ENCODE data around the gene MEGF9. TPM values are rescaled to one million over a fixed set of nuclear protein-coding genes. Genes with fewer than 3 reads are reported as not detected.

The MEGF9 gene
- total RNA-seq, 1 experiment from 2014 or later = 11.9 TPM

- peak; percentile 19 for DNase-seq (ENCODE audit: extremely low read depth, low read depth)
These were observed 85.3 kb downstream of the MEGF9 start for GRCh38 chr9:120628925-120629497.

DNA sequence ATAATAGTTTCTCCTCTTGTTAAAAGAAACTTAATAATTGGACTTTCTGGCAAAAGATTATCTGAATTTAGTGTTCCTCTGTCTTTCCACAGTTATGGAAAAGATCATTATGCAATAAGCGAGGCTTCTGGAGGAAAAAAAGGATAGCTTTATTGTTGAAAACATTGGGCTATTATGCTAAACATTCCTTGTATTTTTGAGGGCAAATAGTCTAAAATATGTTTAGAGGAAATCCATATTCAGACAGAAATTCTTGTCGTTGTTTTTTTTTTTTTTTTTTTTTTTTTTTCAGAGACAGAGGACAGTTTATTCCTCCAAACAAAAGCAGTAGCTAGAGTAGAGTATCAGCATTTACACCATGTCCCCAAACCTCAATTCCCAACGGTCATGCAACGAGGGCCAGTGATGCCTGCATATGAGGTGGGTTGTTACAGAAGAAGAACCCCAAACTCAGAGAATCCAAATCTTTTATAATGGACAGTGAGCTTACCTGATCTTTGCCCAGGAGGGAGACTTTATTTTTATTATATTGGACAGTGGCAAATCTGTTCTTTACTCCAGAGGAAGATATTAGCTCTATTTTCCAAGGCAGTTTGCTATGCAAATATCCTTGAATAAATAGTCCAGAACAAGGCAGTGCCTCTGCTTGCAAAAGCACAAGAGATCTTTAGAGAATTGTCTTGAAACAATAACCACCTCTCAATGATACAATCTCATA lies 85.9 kb downstream of the MEGF9 start:
- DNase-seq (ENCODE audit: extremely low read depth, low read depth) = no peak

DNA sequence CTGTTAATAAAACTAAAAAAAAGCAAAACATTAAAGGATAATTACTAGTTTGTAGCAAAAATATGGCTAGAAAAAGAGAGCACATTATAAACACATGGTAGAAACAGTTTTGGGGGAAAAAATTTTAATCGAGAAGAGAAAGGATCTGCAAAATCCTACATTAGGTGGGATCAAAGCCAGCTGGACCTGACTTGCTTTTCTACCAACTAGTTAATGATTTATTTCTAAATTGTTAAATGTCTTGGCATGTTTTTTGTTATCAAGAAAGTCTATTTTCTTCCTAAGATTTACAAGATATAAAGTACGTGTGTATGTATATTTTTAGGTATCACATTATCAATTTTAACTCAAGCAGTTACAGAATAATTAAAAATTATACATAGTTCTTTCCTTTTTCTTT lies 87.2 kb downstream of the MEGF9 start:
- no peak for DNase-seq (ENCODE audit: extremely low read depth, low read depth)

GRCh38 chr9:120626512-120626911 lies 87.8 kb downstream of the MEGF9 start:
- DNase-seq (ENCODE audit: extremely low read depth, low read depth) = no peak

- no peak for DNase-seq (ENCODE audit: extremely low read depth, low read depth)
These were observed 89.0 kb downstream of the MEGF9 start for GRCh38 chr9:120625222-120625621.

- no peak for DNase-seq (ENCODE audit: extremely low read depth, low read depth)
These were observed 91.5 kb downstream of the MEGF9 start for GRCh38 chr9:120622790-120623189.

DNA sequence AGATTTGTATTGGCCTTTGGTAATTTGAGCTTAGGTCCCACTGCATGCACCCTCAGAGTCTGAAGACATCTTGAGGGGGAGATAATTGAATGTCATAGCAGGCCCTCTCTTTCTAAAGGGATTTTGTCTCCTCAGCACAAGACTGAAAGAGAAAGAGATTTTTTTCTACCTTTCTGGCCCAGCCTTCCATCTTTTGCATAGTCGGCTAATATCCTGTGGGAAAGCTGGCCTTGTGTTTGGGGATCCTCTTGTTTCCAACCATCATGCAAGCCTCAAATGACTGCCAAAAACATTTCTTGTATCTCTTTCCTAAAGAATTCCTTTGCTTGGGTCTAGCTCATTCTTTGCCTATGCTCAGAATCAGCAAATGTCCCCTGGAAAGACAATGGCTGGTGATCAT lies 92.3 kb downstream of the MEGF9 start:
- no peak for DNase-seq (ENCODE audit: extremely low read depth, low read depth)

GRCh38 chr9:120619751-120620655 lies 94.3 kb downstream of the MEGF9 start:
- peak; percentile 68 for DNase-seq (ENCODE audit: extremely low read depth, low read depth)

DNA sequence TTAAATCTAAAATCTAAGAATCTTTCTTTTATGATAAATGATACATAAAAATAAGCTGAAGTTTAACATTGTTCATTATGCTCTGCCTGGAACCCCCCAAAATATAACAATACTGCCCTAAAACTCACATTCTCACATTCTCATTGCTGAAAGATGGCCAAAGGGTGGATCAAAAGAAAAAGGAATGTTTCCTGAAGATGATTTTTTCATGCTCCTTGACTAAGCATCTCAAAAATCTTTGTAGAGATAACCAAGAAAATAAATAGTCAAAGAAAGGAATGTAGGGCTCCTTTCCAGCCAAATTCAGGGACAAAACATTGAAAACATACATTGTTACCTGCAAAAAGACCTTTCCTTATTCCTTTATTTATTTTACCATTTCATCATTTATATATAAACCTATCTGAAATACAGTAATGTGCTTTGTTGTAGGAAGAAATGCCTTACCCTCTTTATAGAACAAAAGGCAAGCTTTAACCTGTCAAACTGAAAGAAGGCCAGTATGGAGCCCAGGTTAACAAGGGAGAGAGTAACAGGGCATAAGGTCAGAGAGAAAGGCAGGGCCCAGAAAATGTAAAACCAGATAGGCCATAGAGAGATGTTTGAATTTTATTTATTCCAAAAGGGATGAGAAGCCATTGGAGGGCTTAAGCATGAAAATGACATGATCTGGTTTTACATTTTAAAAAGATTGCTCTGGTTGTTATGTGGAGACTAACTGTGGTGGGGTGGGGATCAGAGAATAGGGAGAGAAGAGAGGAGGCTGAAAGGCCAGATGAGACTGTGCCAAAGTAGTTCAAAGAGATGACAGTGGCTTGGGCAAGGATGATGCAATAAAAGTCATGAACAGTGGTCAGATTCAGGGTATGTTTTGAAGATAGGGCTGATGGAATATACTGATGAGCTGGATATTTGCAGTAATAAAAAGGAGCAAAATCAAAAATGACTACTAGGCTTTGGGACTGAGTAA lies 97.0 kb downstream of the MEGF9 start:
- DNase-seq (ENCODE audit: extremely low read depth, low read depth) = no peak

GRCh38 chr9:120612218-120612617 lies 102.1 kb downstream of the MEGF9 start:
- peak; percentile 11 for DNase-seq (ENCODE audit: extremely low read depth, low read depth)

DNA sequence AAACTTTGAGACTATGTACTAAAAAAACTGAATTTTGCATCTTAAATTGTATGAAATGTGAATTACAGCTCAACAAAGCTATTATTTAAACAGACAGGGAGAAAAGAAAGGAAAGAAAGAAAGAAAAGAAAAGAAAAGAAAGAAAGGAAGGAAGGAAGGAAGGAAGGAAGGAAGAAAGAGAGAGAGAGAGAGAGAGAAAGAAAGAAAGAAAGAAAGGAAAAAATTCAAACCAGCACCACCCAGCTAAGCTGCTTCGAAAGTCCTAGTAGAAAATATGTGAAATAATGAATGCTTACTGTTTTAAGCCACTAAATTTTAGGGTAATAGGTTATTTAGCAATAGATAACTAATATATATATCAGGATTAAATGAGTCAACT lies 102.6 kb downstream of the MEGF9 start:
- no peak for DNase-seq (ENCODE audit: extremely low read depth, low read depth)

- DNase-seq (ENCODE audit: extremely low read depth, low read depth) = no peak
These were observed 103.1 kb downstream of the MEGF9 start for GRCh38 chr9:120610975-120611689.

DNA sequence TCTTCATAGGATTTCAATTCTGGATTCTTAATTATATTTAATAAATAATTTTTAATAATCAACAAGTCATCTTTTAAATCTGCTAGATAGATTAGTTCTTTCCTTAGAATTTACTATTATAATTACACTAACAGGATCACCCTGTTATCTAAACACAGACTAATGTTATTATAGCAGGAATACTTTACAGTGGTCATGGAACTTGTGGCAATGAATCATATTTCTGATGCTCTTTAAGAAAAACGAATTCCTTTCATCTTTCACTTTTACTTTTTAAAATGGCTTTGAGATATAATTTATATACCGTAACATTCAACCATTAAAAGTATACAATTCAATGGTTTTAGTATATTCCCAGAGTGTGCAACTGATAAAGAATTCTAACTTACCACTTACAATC lies 104.6 kb downstream of the MEGF9 start:
- DNase-seq (ENCODE audit: extremely low read depth, low read depth) = no peak

DNA sequence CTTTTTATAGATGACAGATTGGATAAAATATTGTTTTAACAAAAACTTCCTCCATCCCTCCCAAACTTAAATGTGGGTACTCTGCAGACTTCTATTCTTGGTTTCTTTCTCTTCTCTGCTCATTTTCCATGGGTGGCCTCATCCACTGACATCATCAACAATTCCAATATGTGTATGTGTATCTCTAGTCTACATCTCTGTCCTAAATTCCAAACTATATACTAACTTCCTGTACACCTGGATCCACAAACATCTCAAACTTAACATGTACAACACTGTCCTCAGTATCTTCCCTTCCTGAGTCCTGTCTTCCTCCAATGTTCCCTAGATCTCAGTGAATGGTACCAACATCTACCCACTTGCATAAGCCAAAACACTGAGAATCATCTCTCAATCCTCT lies 105.8 kb downstream of the MEGF9 start:
- DNase-seq (ENCODE audit: extremely low read depth, low read depth) = no peak

- no peak for DNase-seq (ENCODE audit: extremely low read depth, low read depth)
These were observed 110.7 kb downstream of the MEGF9 start for GRCh38 chr9:120603591-120603990.

- no peak for DNase-seq (ENCODE audit: extremely low read depth, low read depth)
These were observed 111.3 kb downstream of the MEGF9 start for GRCh38 chr9:120603010-120603409.

GRCh38 chr9:120593955-120594277 lies 120.4 kb downstream of the MEGF9 start:
- no peak for DNase-seq (ENCODE audit: extremely low read depth, low read depth)

DNA sequence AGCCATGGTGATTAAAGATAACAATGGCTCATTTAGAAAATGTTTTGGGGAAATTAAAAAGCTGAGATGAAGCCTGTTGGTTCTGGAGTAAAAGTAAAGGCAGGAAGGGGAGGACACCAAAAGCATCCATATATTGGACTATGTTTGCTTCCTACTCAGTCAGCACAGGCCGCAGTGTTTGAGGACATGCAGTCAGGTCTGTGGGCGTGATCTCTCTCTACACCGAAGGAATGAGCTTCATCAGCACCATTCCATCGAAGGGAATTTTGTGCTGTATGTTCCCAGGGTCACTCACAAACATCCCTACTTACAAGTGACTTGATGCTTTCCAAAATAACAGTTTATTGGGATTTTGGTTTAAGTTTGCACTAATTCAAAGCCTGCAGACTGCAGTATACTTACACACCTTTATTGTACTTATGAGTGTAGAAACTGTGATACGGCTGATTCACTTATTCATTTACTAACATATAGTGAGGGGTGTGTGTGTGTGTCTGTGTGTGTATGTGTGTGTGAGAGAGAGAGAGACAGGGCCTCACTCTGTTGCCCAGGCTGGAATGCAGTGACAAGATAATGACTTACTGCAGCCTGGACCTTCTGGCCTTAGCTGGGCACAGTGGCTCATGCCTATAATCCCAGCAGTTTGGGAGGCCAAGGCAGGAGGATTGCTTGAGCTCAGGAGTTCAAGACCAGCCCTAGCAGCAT lies 120.9 kb downstream of the MEGF9 start:
- no peak for DNase-seq (ENCODE audit: extremely low read depth, low read depth)

DNA sequence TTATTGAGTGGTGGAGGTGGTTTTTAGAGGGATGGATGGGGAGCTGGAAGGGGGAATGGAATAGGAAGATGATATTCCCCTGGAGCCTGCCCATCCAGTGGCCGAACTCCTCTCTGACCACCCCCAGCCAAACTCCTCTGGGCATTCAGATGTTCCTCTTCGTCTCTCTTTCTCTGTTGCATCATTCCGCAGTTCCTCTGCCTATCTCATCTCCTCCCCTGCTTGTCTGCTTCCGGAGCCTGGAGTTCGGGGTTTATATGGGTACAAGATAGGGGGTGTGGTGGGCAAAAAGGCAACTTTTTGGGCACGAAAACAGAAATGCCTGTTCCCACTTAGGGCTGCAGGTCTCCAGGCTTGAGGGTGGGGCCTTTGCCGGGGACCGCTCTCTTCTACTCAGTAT lies 122.1 kb downstream of the MEGF9 start:
- DNase-seq (ENCODE audit: extremely low read depth, low read depth) = no peak

Data from NCI-H460 (cell line).